ENCODE results near the gene DCST2.

DCST2 gene

GRCh38 chr1:154972213-154972516 is 61.4 kb downstream of the DCST2 start:
- peaks cover 0 to 11% (median 0%) of the 10 kb centered on the region in 5 donors for H3K27me3 ChIP-seq (ENCODE audit: control insufficient read depth in 5 of 5, insufficient read depth in 4 of 5, low read length in 5 of 5)
- peaks cover 0 to 2% (median 0%) of the 10 kb centered on the region in 5 donors for H3K9me3 ChIP-seq (ENCODE audit: control insufficient read depth in 5 of 5, low read length in 5 of 5)
- peaks cover 33 to 81% (median 78%) of the 10 kb centered on the region in 5 donors for H3K4me1 ChIP-seq (ENCODE audit: control insufficient read depth in 5 of 5, insufficient read depth in 5 of 5, low read length in 5 of 5)
- H3K4me3 ChIP-seq (ENCODE audit: low read depth in 1 of 5, low read length in 5 of 5), result peak overlapping the region in 4 of 5 donors; percentile 25 to 60 (median 40)
- H3K27ac ChIP-seq (ENCODE audit: low read depth, low read length), result peak overlapping the region; percentile 97
- peak overlapping the region; percentile 33 to 95 (median 69) for H3K9ac ChIP-seq (ENCODE audit: low read length in 5 of 5)
- peaks cover 0 to 21% (median 18%) of the 10 kb centered on the region in 5 donors for H3K36me3 ChIP-seq (ENCODE audit: control insufficient read depth in 5 of 5, insufficient read depth in 5 of 5, low read length in 5 of 5)

- peak overlapping the region; percentile 54 to 69 (median 68) for H3K4me3 ChIP-seq (ENCODE audit: low read depth in 1 of 5, low read length in 5 of 5)
- peaks cover 0 to 11% (median 0%) of the 10 kb centered on the region in 5 donors for H3K27me3 ChIP-seq (ENCODE audit: control insufficient read depth in 5 of 5, insufficient read depth in 4 of 5, low read length in 5 of 5)
- peak overlapping the region; percentile 97 for H3K27ac ChIP-seq (ENCODE audit: low read depth, low read length)
- peaks cover 33 to 86% (median 74%) of the 10 kb centered on the region in 5 donors for H3K4me1 ChIP-seq (ENCODE audit: control insufficient read depth in 5 of 5, insufficient read depth in 5 of 5, low read length in 5 of 5)
- H3K9me3 ChIP-seq (ENCODE audit: control insufficient read depth in 5 of 5, low read length in 5 of 5), result peaks cover 0 to 2% (median 0%) of the 10 kb centered on the region in 5 donors
- peak overlapping the region in 4 of 5 donors; percentile 77 to 94 (median 84) for H3K9ac ChIP-seq (ENCODE audit: low read length in 5 of 5)
- H3K36me3 ChIP-seq (ENCODE audit: control insufficient read depth in 5 of 5, insufficient read depth in 5 of 5, low read length in 5 of 5), result peaks cover 0 to 28% (median 25%) of the 10 kb centered on the region in 5 donors
These were observed 62.1 kb downstream of the DCST2 start for GRCh38 chr1:154971341-154971998.

GRCh38 chr1:154970631-154971340 is 62.8 kb downstream of the DCST2 start, which contains the start of gene SHC1:
SHC1 (minus strand) TSS chr1:154970747; CDS start chr1:154970526, 221 bp downstream.
- Histone ChIP-seq H3K27me3 (ENCODE audit: control insufficient read depth in 5 of 5, insufficient read depth in 4 of 5, low read length in 5 of 5) (peaks cover 0 to 11% (median 0%) of the 10 kb centered on the region in 5 donors), H3K9ac (ENCODE audit: low read length in 5 of 5) (peak within 1 kb of the TSS; percentile 77 to 94 (median 81)), H3K36me3 (ENCODE audit: control insufficient read depth in 5 of 5, insufficient read depth in 5 of 5, low read length in 5 of 5) (peaks cover 0 to 35% (median 32%) of the 10 kb centered on the region in 5 donors), H3K4me3 (ENCODE audit: low read depth in 1 of 5, low read length in 5 of 5) (peak within 1 kb of the TSS; percentile 54 to 69 (median 68)), H3K4me1 (ENCODE audit: control insufficient read depth in 5 of 5, insufficient read depth in 5 of 5, low read length in 5 of 5) (peaks cover 33 to 80% (median 67%) of the 10 kb centered on the region in 5 donors), H3K9me3 (ENCODE audit: control insufficient read depth in 5 of 5, low read length in 5 of 5) (peaks cover 0 to 2% (median 0%) of the 10 kb centered on the region in 5 donors), H3K27ac (ENCODE audit: low read depth, low read length) (peak within 1 kb of the TSS; percentile 97)

- Histone ChIP-seq H3K9ac (ENCODE audit: low read length in 5 of 5) (peak overlapping the region; percentile 35 to 94 (median 78)), H3K27me3 (ENCODE audit: control insufficient read depth in 5 of 5, insufficient read depth in 4 of 5, low read length in 5 of 5) (peaks cover 0 to 11% (median 0%) of the 10 kb centered on the region in 5 donors), H3K27ac (ENCODE audit: low read depth, low read length) (peak overlapping the region; percentile 97), H3K4me1 (ENCODE audit: control insufficient read depth in 5 of 5, insufficient read depth in 5 of 5, low read length in 5 of 5) (peaks cover 32 to 76% (median 59%) of the 10 kb centered on the region in 5 donors), H3K36me3 (ENCODE audit: control insufficient read depth in 5 of 5, insufficient read depth in 5 of 5, low read length in 5 of 5) (peaks cover 0 to 42% (median 40%) of the 10 kb centered on the region in 5 donors), H3K4me3 (ENCODE audit: low read depth in 1 of 5, low read length in 5 of 5) (peak overlapping the region; percentile 54 to 69 (median 68)), H3K9me3 (ENCODE audit: control insufficient read depth in 5 of 5, low read length in 5 of 5) (peaks cover 0 to 2% (median 0%) of the 10 kb centered on the region in 5 donors)
These were observed 63.6 kb downstream of the DCST2 start for GRCh38 chr1:154969860-154970452.

GRCh38 chr1:154969246-154969645 is 64.3 kb downstream of the DCST2 start:
- H3K4me1 ChIP-seq (ENCODE audit: control insufficient read depth in 5 of 5, insufficient read depth in 5 of 5, low read length in 5 of 5), result peaks cover 25 to 76% (median 57%) of the 10 kb centered on the region in 5 donors
- peaks cover 0 to 4% (median 0%) of the 10 kb centered on the region in 5 donors for H3K27me3 ChIP-seq (ENCODE audit: control insufficient read depth in 5 of 5, insufficient read depth in 4 of 5, low read length in 5 of 5)
- H3K4me3 ChIP-seq (ENCODE audit: low read depth in 1 of 5, low read length in 5 of 5), result peak overlapping the region; percentile 54 to 69 (median 68)
- H3K27ac ChIP-seq (ENCODE audit: low read depth, low read length), result peak overlapping the region; percentile 97
- H3K36me3 ChIP-seq (ENCODE audit: control insufficient read depth in 5 of 5, insufficient read depth in 5 of 5, low read length in 5 of 5), result peaks cover 0 to 49% (median 45%) of the 10 kb centered on the region in 5 donors
- peaks cover 0 to under 1% (median 0%) of the 10 kb centered on the region in 5 donors for H3K9me3 ChIP-seq (ENCODE audit: control insufficient read depth in 5 of 5, low read length in 5 of 5)
- peak overlapping the region; percentile 25 to 94 (median 77) for H3K9ac ChIP-seq (ENCODE audit: low read length in 5 of 5)

GRCh38 chr1:154968731-154969130 is 64.8 kb downstream of the DCST2 start:
- Histone ChIP-seq H3K9me3 (ENCODE audit: control insufficient read depth in 5 of 5, low read length in 5 of 5) (no peaks in the 10 kb centered on the region), H3K9ac (ENCODE audit: low read length in 5 of 5) (peak overlapping the region; percentile 31 to 94 (median 77)), H3K4me3 (ENCODE audit: low read depth in 1 of 5, low read length in 5 of 5) (peak overlapping the region in 4 of 5 donors; percentile 62 to 69 (median 68)), H3K27ac (ENCODE audit: low read depth, low read length) (peak overlapping the region; percentile 97), H3K4me1 (ENCODE audit: control insufficient read depth in 5 of 5, insufficient read depth in 5 of 5, low read length in 5 of 5) (peaks cover 22 to 76% (median 57%) of the 10 kb centered on the region in 5 donors), H3K27me3 (ENCODE audit: control insufficient read depth in 5 of 5, insufficient read depth in 4 of 5, low read length in 5 of 5) (no peaks in the 10 kb centered on the region), H3K36me3 (ENCODE audit: control insufficient read depth in 5 of 5, insufficient read depth in 5 of 5, low read length in 5 of 5) (peaks cover 0 to 54% (median 48%) of the 10 kb centered on the region in 5 donors)

Measured in subcutaneous abdominal adipose tissue (tissue), 5 donors.